ENCODE data around the gene KRT8. TPM values are rescaled to one million over a fixed set of nuclear protein-coding genes. Genes with fewer than 3 reads are reported as not detected.

KRT8 gene
- total RNA-seq, 1 donor from 2014 or later, result 0.33 TPM

GRCh38 chr12:52878507-52879393 is 26.1 kb downstream of the KRT8 start:
- ATAC-seq (ENCODE audit: low read depth), result no peak
- Mint-ChIP-seq H3K4me1 (peaks cover 12% of the 10 kb centered on the region), H3K27ac (no peak overlapping the region), H3K4me3 (no peak overlapping the region), H3K9me3 (no peaks in the 10 kb centered on the region), H3K36me3 (ENCODE audit: low read depth) (no peaks in the 10 kb centered on the region), H3K27me3 (peaks cover 15% of the 10 kb centered on the region)
- TF ChIP-seq CTCF (IDR thresholded peaks at IDR 0.05), result no peak
- intact Hi-C loops (cut with micrococcal nuclease), result loop anchor here (1.0 to 2.0 kb wide), 3 partner anchors 295 to 722 kb away; no protein-coding TSS in a partner anchor
- ChIA-PET POLR2A (interaction anchor here (0.6 kb wide), 1 partner anchor 1081 kb away, joined by 3 read pairs; no protein-coding TSS in a partner anchor), CTCF (interaction anchor here (0.6 to 2.1 kb wide), 9 partner anchors 8 to 722 kb away, joined by 3 to 7 read pairs (median 5); no protein-coding TSS in a partner anchor)
- DNase-seq, result no peak

GRCh38 chr12:52877242-52877641 is 27.6 kb downstream of the KRT8 start:
- POLR2A ChIA-PET, result no interaction called here
- H3K27ac Mint-ChIP-seq, result no peak overlapping the region
- no peak overlapping the region for H3K4me3 Mint-ChIP-seq
- H3K9me3 Mint-ChIP-seq, result no peaks in the 10 kb centered on the region
- H3K27me3 Mint-ChIP-seq, result peaks cover 16% of the 10 kb centered on the region
- CTCF ChIA-PET, result interaction anchor here (1.8 kb wide), 1 partner anchor 104 kb away, joined by 5 read pairs; no protein-coding TSS in a partner anchor
- no peaks in the 10 kb centered on the region for H3K36me3 Mint-ChIP-seq (ENCODE audit: low read depth)
- no peak for DNase-seq
- intact Hi-C loops (cut with micrococcal nuclease), result no loop called here
- no peak for ATAC-seq (ENCODE audit: low read depth)
- no peak for TF ChIP-seq CTCF (IDR thresholded peaks at IDR 0.05)
- peaks cover 16% of the 10 kb centered on the region for H3K4me1 Mint-ChIP-seq

- no peak for TF ChIP-seq CTCF (IDR thresholded peaks at IDR 0.05)
- POLR2A ChIA-PET, result no interaction called here
- peaks cover 16% of the 10 kb centered on the region for H3K4me1 Mint-ChIP-seq
- H3K36me3 Mint-ChIP-seq (ENCODE audit: low read depth), result no peaks in the 10 kb centered on the region
- no peak overlapping the region for H3K4me3 Mint-ChIP-seq
- no peak for DNase-seq
- no peaks in the 10 kb centered on the region for H3K9me3 Mint-ChIP-seq
- ATAC-seq (ENCODE audit: low read depth), result no peak
- CTCF ChIA-PET, result no interaction called here
- intact Hi-C loops (cut with micrococcal nuclease), result no loop called here
- H3K27me3 Mint-ChIP-seq, result peaks cover 11% of the 10 kb centered on the region
- H3K27ac Mint-ChIP-seq, result no peak overlapping the region
These were observed 28.5 kb downstream of the KRT8 start for GRCh38 chr12:52876372-52876771.

GRCh38 chr12:52874573-52875435 is 30.1 kb downstream of the KRT8 start:
- H3K27me3 Mint-ChIP-seq, result peaks cover 5% of the 10 kb centered on the region
- intact Hi-C loops (cut with micrococcal nuclease), result loop anchor here (5.0 kb wide), 2 partner anchors 278 to 708 kb away; no protein-coding TSS in a partner anchor
- no peak for ATAC-seq (ENCODE audit: low read depth)
- no peak for DNase-seq
- POLR2A ChIA-PET, result no interaction called here
- no peak for TF ChIP-seq CTCF (IDR thresholded peaks at IDR 0.05)
- H3K27ac Mint-ChIP-seq, result peak overlapping the region; percentile 37
- peak overlapping the region; percentile 84 for H3K4me3 Mint-ChIP-seq
- H3K4me1 Mint-ChIP-seq, result peaks cover 19% of the 10 kb centered on the region
- no peaks in the 10 kb centered on the region for H3K36me3 Mint-ChIP-seq (ENCODE audit: low read depth)
- no peaks in the 10 kb centered on the region for H3K9me3 Mint-ChIP-seq
- CTCF ChIA-PET, result interaction anchor here (3.1 kb wide), 1 partner anchor 10 kb away, joined by 15 read pairs; no protein-coding TSS in a partner anchor
